ENCODE data around the gene NUDT19.

DNA sequence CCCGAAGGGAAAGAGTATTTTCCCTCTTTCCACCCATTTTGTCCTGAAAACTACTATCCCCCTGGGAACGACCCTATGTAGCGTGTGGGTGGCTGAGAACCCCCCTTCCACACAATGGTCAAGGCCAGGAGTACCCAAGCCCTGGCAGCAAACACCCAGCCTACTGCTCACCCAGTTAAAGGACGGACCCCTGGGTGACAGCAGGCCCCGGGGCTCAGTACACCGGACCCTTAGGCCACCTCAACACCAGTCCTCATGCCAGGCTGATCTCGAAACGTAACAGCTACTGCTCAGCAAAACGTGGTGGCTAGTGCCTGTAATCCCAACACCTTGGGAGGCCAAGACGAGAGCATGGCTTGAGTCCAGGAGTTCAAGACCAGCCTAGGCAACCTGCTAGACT, 18.0 kb upstream of the NUDT19 start:
- TF ChIP-seq, protein P1, sequence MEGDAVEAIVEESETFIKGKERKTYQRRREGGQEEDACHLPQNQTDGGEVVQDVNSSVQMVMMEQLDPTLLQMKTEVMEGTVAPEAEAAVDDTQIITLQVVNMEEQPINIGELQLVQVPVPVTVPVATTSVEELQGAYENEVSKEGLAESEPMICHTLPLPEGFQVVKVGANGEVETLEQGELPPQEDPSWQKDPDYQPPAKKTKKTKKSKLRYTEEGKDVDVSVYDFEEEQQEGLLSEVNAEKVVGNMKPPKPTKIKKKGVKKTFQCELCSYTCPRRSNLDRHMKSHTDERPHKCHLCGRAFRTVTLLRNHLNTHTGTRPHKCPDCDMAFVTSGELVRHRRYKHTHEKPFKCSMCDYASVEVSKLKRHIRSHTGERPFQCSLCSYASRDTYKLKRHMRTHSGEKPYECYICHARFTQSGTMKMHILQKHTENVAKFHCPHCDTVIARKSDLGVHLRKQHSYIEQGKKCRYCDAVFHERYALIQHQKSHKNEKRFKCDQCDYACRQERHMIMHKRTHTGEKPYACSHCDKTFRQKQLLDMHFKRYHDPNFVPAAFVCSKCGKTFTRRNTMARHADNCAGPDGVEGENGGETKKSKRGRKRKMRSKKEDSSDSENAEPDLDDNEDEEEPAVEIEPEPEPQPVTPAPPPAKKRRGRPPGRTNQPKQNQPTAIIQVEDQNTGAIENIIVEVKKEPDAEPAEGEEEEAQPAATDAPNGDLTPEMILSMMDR (optimal IDR thresholded peaks at IDR 0.05 in 1 of 3, IDR thresholded peaks at IDR 0.05 in 1 of 3, conservative IDR thresholded peaks at IDR 0.05 in 1 of 3; ENCODE audit: extremely low read depth in 1 of 3, insufficient read depth in 2 of 3, low read length in 3 of 3): no peak
- TF ChIP-seq EZH2 (IDR thresholded peaks at IDR 0.05; ENCODE audit: low read length): no peak

Measured in keratinocyte (primary cell).